HG03196 (cell line): ENCODE measurements around the gene PCCA.
"Not testable (repeated sequence)": the region's sequence is repeated elsewhere in the genome, so short reads cannot be mapped to it uniquely, and the experiment has no call there.

Experiments used
- ATAC-seq: cut with Tn5 transposase; IDR thresholded peaks from one replicate; pipeline ENCODE4 v1.9.1; 2021; ENCODE audit not compliant: unreplicated experiment

Gene PCCA

DNA sequence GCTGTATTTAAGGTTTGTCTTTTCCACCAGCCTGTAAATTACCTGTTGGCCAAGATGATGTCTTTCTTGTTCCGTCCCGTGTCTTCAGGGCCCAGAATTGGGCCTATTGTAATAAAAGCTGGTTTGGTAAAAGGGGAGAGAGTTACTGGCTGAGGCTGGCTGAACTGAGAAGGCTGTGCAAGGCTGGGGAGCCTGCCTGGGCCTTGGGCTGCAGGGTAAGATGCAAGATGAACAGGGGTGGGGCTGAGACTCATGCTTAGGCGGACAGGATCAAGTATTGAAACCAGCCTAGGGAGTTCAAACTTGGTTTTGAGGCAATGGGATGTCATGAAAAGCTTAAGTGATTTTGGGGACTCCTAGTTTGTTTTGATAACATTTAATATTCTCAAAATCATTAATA lies 142.3 kb downstream of the PCCA start:
- ATAC-seq: no peak

DNA sequence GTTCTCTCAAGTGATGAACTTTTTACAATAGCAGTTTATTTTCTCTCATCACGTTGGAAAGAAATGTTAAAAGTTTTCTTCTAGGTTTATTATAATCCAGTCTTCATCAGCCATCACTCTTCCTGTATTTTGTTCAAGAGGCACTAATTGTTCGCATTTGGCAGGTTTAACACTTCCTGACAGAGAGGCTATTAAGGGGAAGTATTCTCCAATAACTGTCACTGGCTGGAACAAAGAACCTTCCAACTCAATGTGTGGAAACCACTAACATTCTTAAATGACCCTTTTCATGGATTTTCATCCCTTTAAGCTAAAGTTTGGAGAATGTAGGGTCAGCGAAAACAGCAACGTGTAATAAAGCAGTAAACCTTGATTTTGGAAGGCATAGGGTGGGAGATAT lies 145.1 kb downstream of the PCCA start:
- ATAC-seq: no peak

DNA sequence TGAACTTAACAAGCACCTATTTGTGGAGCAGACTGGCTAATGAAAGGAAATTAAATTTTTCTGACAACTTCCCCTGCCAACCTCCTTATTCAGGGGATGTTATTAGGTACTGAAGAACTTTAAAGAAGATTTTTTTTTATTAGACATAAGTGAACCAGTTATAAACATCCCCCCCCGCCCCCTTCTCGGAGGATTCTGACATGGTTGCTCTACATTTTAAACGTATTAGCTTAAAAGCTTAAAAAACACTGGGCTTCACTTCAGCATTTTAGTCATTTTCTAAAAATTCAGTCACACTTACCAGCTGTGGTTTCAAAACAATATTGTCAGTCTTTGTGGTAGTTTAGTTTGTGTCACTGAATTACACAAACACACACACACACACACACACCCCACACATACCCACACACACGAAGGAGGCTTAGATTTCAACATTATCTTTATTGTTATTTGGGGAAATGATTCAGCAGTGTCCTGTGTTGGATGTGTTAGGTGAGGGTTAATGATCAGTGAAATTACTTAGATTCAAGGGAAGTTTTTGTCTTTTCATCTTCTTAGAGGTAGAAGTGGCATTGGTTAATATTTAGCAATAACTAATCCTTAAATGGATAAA lies 145.7 kb downstream of the PCCA start:
- ATAC-seq: no peak

DNA sequence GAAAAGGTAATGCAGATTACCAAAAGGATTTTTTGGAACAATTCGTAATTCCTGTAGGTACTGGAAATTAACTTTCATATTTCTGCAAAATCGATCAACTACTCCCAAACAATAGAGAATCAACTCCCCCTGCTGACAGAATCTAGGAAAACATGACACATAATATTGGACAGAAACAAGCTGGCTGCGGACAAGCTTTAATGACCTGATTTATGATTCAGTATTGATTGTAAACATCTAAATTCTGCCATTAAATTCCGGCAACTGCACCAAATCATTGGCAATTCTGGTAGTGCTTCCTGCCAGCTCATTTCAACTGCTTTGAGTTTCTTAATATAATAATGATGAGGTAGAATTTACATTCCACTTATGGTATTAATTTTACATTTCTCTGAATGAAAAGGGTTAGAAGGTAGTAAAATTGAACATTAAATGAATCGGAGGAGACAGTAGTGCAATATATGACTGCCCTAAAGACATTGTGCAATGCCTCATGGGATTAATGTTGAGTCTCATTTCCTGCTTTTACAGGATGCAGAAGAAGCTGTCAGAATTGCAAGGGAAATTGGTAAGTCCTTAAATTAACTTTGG lies 146.5 kb downstream of the PCCA start:
- no peak for ATAC-seq

DNA sequence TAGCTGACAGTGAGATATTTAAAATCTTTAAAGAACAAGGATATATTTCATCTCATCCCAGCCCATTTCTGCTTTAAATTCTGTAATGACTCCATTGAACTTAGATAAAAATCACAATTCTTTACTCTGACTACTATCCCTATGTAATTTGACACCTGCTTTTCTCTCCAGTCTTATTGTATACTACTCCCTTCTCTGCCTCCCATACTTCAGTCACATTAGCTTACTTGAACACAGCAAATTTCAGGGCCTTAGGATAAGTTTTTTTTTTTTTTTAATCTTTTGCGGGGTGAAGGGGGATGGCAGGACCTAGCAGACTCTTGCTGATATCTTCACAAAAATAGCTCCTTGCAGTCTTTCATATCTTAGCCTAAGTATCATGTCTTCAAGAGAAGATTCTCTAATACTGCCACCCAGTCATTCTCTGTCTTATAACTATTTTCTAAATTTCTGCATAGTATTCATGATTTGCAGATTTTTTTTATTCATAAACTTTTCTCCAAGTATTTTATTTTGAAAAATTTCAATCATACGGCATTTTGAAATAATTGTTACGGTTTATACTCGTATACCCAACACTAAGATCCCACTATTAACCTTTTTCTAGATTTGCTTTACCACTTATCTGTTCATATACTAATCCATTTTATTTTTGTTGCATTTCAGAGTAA lies 151.4 kb downstream of the PCCA start:
- ATAC-seq: no peak

DNA sequence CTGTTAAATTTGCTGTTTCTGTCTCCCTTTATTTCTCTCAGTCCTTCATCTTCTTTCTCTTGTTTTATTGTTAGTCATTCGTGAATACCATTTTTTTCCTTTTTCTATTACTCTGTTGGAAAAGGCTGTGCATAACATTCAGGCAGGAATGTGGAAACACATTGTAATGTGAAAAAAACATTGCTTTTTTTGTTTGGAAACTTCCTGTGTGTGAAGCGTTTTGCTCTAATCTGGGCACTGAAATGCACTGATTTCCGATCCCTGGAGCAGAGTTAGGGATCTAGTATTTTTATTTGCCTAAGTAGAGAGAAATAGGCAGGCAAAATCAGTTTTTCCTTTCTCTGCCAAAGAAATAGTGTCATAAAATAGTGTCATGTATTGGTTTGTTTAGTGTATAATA lies 155.5 kb downstream of the PCCA start:
- no peak for ATAC-seq

DNA sequence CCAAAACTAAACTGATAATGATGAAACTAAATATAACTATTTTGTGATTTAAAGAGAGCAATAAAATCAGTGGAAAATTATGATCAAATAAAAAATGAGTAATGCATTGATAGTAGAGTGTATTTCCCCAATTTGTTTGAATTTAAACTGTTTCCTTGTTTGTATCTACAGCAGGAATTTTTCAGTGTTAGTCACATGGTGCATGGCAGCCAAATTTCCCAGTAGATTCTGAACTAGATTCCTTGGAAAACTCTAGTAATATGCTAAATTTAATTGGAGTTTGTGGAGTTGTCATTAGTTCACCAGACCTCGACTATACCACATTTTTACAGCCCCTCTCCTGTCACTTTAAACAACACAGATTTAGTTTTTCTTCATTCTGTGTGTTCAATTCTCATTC lies 156.2 kb downstream of the PCCA start:
- ATAC-seq: no peak

DNA sequence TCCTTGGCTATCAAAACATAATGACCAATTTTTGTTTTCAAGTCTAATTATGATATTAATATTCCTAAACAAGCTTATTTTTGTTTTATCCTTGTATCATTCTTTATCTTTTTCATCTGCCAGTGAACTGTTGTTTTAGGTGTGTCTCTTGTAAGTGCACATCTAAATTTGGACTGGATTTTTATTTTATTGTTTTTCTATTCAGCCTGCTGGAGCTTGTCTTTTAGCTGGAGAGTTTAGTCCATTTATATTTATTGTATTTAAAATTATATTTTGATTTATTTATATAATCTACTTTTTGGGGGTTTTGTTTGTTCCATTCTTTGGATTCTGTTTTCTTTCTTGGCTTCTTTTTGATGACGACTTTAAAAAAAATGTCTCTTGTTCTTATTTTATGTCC lies 159.0 kb downstream of the PCCA start:
- no peak for ATAC-seq

DNA sequence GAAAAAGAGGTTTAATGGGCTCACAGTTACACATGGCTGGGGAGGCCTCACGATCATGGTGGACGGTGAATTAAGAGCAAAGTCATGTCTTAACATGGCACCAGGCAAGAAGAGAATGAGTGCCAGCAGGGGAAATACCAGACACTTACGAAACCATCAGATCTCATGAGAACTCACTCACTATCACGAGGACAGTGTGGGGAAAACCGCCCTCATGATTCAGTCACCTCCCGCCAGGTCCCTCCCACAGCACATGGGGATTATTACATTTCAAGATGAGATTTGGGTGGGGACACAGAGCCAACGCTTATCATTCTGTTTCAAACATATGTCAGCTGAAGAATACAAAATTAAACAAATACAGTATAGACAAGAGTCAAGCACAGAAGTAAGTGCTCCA lies 165.1 kb downstream of the PCCA start:
- ATAC-seq: no peak

DNA sequence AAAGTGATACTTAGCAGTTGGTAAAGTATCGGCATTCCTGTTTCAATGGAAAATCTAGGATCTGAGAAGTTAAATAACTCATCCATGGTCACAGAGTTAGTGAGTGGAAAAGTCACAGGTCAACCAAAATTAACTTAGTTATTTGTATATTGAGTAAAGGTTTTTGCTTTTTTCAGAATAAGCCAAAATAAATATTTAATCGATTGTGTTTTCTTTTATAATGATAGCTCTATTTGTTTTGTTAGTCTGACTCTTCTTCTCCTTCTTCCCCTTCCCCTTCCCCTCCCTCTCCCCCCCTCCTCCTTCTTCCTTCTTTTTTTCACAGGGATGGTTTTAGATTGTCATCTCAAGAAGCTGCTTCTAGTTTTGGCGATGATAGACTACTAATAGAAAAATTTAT lies 173.5 kb downstream of the PCCA start:
- no peak for ATAC-seq

DNA sequence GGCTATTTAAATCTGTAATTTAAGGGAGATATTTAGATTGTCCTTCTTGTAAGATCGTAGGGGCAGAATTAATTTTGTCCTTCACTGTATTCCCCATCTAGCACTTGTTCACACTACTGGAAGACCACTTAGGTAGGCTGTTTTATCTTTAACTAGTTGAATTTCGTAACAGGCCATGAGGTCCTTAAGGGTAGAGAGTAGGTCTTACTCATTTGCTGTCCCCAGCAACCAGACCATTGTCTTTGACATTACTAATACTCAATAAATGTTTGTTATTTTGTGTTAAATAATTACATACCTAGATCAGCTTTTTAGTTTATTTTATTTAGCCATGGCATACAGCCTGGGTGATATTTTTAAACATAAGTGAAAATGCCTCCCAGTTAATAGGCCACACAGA lies 177.1 kb downstream of the PCCA start:
- ATAC-seq: no peak

DNA sequence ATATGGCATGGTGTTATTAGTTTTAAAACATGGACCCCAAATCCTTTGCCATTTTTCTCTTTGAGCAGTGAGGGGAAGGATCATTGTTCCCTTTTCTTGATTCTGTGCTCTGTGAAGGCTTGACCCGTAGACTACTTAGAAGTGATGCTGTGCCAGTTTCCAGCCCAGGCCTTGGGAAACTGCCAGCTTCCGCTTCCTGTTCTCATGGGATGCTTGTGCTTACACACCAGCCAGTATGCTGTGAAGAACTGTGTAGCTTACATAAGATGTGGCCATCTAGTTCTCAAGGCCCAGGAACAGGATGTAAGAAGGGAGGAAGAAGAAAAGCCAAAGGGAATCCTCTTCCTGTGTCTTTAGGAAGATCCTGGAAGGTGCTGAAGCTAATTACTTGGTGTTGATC lies 180.9 kb downstream of the PCCA start:
- no peak for ATAC-seq

DNA sequence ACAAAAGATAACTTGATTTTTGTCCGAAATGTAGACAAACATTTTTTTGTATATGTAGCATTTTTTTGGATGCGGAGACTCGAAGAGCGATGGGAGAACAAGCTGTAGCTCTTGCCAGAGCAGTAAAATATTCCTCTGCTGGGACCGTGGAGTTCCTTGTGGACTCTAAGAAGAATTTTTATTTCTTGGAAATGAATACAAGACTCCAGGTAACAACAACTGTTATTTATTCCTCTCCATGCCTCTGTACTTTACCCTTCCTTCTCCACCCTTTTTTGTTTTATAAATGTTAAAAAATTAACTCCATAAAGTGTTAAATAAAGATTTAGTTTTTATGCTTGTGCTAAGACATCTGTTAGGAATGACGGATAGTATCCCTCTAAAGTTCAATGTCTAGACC lies 184.2 kb downstream of the PCCA start:
- ATAC-seq: no peak

DNA sequence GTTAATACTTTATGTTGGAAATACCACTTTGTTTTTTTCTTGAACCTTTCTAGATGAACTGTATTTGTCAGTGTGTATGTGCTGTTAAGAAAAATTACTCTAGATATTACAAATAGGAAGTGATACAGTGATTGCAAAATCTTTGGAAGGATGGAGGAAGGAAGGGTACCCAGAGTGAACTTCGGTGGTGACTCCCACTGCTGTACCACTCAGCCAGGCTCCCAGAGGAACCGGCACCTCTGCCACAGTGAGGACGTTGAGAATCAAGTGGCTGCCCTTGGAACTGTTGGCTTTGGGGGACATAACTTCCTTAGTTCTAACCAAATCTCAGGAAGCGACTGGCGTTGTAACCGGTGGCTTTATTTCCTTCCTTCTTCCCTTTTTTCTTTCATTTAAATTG lies 184.7 kb downstream of the PCCA start:
- ATAC-seq: no peak

DNA sequence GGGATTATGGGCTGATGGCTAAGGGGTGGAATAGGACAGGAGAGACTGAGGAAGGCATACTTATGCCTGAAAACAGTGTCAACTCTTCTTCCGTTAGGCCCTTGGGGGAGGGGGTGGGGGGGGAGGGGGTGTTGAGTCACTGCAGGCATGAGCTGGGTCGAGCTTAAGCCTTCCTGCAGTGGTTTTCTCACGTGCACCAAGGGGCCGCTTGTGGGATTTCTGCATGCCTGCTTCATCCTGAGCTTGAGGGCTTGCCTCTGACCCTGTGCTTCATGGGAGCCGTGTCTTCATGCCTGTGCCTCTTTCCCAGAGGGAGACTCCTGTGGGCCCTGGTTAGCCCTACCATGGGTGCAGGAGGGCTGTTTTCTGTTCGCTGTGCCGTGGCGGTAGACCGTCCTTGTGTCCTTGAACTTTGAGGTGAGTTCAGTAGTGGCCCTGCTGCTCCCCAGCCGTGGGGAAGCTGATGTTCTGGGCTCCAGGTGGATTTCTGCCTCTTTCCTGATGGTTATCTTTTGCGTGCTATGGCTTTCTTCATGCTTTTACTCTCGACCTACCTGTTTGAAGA lies 186.1 kb downstream of the PCCA start:
- ATAC-seq: no peak

DNA sequence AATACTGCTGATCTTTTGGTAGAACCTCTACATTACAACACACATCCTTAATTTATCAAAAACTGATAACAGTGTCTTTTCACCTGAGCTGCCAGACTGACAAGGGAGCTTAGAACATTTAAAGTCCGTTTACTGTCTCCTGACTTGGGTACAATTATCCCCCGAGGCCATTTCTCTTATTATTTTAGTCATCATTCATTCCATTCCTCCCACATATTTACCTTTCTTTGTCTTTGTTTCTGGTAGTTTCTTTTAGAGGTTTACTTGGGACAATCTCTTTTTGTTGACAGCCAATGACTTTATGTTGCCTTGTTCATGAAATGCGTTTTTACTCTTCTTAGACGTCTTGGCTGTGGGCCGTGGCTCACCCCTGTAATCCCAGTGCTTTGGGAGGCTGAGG lies 186.9 kb downstream of the PCCA start:
- no peak for ATAC-seq

DNA sequence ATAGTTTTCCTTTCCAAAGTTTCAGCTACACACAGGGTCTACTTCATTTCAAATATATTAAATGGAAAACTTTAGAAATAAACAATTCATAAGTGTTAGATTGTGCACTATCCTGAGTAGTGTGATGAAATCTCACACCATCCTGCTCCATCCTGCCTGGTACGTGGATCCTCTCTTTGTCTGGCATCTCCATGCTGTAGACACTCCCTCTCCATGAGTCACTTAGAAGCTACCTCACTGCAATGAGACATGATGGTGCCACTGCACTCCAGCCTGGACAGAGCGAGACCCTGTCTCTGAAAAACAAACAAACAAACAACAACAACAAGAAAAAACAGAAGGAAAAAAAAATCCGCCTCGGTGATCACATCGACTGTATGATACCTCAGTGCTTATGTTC lies 191.8 kb downstream of the PCCA start:
- no peak for ATAC-seq

DNA sequence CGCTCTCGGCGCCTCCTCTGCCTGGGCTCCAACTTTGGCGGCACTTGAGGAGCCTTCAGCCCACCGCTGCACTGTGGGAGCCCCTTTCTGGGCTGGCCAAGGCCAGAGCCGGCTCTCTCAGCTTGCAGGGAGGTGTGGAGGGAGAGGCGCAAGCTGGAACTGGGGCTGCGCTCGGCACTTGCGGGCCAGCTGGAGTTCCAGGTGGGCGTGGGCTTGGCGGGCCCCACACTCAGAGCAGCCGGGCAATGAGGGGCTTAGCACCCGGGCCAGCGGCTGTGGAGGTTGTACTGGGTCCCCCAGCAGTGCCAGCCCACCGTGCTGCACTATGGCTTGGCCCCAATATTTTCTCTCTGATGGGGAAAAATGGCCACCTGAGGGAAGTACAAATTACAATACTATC lies 193.4 kb downstream of the PCCA start:
- not testable (repeated sequence) for ATAC-seq

DNA sequence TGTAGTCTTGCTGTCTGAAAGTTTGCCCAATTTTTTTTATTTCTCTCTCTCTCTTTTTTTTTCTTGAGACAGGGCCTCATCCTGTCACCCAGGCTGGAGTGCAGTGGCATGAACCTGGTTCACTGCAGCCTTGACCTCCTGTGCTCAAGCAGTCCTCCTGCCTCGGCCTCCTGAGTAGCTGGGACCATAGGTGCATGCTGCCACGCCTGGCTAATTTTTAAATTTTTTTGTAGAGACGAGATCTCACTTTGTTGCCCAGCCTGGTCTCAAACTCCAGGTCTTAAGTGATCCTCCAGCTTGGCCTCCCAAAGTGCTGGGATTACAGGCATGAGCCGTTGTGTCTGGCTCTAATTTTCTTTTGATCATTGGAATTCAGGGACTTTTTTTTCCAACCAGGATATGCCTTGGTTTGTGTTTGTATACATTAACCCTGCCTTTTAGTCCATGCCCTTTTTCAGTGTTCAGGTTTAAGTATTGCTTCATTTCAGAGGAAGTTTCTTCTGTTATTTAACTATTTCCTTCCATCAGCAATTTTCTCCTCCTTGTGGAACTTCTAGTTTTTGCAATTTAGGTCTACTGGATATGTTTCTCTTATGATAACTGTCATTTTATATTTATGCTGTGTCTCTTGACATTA lies 201.4 kb downstream of the PCCA start:
- ATAC-seq: no peak

DNA sequence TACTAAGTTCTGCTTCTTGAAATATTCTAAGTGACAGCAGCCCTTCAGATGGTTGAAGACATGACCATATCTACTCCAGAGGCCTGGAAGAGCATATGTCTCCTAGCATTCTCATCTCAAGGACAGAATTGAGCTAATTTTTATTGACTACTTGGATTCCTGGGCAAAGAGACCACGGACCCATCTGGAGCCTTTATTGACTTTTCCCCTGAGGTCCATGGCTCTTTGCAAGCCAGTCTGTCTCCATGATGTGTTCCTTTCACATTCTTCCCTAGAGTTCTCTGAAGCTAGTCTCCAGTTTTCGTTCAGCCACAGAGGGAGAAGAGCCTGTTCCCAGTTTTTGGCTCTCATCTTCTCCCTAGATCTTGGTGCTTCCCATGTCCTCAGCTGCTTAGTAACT lies 202.7 kb downstream of the PCCA start:
- no peak for ATAC-seq

DNA sequence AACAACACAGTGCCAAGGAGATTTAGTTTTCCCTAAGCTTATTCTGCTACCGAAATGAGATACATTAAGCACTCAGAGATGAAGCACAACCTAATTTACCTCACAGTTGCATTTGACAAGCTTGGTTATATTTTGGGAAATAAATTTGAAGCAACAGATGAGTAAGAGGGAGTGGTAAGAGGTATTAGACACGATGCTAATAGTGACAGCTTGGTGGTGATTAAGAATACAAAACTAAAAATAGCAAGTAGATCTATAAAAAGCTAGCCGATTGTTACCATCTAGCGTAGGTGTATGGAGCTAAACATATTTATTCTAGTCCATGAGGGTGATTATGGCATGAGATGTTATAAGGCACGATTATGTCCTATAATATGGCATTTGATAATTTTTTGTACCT lies 208.5 kb downstream of the PCCA start:
- no peak for ATAC-seq

DNA sequence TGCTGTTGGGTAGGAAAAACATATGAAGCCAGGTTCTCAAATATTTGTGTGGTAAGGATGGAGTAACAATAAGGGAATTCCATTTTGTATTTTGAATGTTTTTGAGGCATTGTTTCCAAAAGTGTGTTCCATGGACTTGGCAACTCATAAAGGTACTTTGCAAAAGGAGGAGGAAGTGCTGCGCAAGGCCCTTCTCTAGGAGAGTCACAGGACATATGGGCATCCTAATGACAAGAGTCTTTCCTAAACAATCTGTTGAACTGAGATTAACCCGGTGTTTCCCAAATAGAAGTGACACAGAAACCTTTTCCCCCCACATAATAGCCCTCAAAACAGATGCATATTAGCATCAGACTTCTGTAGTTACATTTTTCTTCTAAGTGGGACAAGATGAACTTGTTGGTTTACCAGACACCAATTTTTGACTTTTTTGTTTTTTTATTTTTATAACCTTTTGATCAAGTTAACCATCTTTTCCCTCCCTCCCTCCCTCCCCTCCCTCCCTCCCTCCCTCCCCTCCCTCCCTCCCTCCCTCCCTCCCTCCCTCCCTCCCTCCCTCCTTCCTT lies 209.3 kb downstream of the PCCA start:
- no peak for ATAC-seq
